Upper lobe of right lung (tissue), 1 donor: ENCODE results near the gene FGGY. TPM values are rescaled to one million over a fixed set of nuclear protein-coding genes. Genes with fewer than 3 reads are reported as not detected.
A peak's percentile ranks its signal among the peaks of the same experiment; 100 is the strongest.

Experiments
- ATAC-seq: fragments of 200-7000 bp; cut with Tn5 transposase; one replicate; pipeline ENCODE4 v1.9.1; 2020; ENCODE audit warnings: mild to moderate bottlenecking, moderate library complexity
- DNase-seq: peaks from one replicate; pipeline ENCODE4 v3.0.0-alpha.2; 2020
- H3K27ac ChIP-seq: fragments of 200-600 bp; one replicate; pipeline ENCODE4 v1.8.0; 2022
- H3K27me3 ChIP-seq: fragments of 200-600 bp; one replicate; pipeline ENCODE4 v1.8.0; 2022; ENCODE audit warnings: mild to moderate bottlenecking
- H3K36me3 ChIP-seq: fragments of 200-600 bp; one replicate; pipeline ENCODE4 v1.8.0; 2022
- H3K4me1 ChIP-seq: fragments of 200-600 bp; one replicate; pipeline ENCODE4 v1.8.0; 2022
- H3K4me3 ChIP-seq: fragments of 200-600 bp; one replicate; pipeline ENCODE4 v1.8.0; 2022; ENCODE audit warnings: mild to moderate bottlenecking
- H3K9me3 ChIP-seq: fragments of 200-600 bp; one replicate; pipeline ENCODE4 v1.8.0; 2022
- intact Hi-C: fragments of 100-400 bp; cut with DNase I; formaldehyde crosslinking; loops from one replicate; pipeline ENCODE4 v1.11.0; 2022
- total RNA-seq: library from RNA; stranded (reverse); fragmentation: NEBNext Ultra II Directional; extraction: Animal tissue kit (Norgen Biotek cat#: 25700); gene quantifications from one replicate; pipeline ENCODE4 v1.2.1, GENCODE V29; 2021
- TF ChIP-seq, protein P1 (sequence below): fragments of 200-600 bp; IDR thresholded peaks from one replicate; pipeline ENCODE4 v1.8.0; 2022; ENCODE audit warnings: antibody characterized with exemption
- donor health status: DM: no; HTN: yes; CAD: no; lungs with severe emphysema.

FGGY gene
- total RNA-seq, 1 donor from 2014 or later, result 39.2 TPM

DNA sequence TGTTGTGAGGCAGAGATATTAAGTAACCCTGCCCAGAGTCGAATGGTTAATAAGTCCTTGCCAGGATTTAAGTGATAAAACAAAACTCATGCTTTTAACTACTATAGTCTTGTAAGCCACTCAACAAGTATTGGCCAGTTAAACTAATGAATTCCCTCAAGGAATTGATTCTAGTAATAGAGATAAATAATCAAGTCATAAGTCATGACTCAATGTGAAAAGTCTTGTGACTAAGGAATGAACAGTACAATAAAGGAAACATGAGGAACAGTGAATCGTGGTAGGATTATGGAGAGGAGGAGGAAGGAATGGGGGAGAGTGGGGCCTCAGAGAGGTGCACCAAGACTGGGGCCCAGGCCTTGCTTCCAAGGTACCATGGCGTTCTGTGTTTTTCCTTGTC, 104.7 kb downstream of the FGGY start:
- no peak for DNase-seq
- H3K4me3 ChIP-seq, result no peak overlapping the region
- no peak overlapping the region for H3K27ac ChIP-seq
- no peaks in the 10 kb centered on the region for H3K27me3 ChIP-seq
- H3K4me1 ChIP-seq, result no peaks in the 10 kb centered on the region
- H3K9me3 ChIP-seq, result no peaks in the 10 kb centered on the region
- TF ChIP-seq, protein P1, sequence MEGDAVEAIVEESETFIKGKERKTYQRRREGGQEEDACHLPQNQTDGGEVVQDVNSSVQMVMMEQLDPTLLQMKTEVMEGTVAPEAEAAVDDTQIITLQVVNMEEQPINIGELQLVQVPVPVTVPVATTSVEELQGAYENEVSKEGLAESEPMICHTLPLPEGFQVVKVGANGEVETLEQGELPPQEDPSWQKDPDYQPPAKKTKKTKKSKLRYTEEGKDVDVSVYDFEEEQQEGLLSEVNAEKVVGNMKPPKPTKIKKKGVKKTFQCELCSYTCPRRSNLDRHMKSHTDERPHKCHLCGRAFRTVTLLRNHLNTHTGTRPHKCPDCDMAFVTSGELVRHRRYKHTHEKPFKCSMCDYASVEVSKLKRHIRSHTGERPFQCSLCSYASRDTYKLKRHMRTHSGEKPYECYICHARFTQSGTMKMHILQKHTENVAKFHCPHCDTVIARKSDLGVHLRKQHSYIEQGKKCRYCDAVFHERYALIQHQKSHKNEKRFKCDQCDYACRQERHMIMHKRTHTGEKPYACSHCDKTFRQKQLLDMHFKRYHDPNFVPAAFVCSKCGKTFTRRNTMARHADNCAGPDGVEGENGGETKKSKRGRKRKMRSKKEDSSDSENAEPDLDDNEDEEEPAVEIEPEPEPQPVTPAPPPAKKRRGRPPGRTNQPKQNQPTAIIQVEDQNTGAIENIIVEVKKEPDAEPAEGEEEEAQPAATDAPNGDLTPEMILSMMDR, result no peak
- intact Hi-C loops, result no loop called here
- no peaks in the 10 kb centered on the region for H3K36me3 ChIP-seq
- ATAC-seq, result no peak

DNA sequence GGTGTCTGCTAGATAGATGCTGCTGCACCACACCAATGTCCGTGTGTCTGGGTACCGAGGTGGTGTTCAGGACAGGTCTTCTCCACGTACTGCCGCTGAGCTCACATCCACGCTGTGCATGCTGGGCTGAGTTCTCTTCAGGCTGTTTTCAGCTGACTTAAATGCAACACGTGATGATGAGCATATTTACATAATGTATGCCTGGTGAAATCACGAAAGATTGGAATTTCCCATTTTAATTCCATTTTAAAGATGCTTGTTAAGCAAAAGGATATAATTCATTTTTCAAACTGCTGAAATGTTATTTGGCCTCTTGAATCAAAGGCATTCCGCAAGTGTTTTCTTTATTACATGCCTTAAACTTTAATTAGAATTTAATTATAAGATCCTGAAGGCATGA, 107.9 kb downstream of the FGGY start:
- Histone ChIP-seq H3K4me3 (no peak overlapping the region), H3K27ac (no peak overlapping the region), H3K27me3 (no peaks in the 10 kb centered on the region), H3K36me3 (no peaks in the 10 kb centered on the region), H3K9me3 (no peaks in the 10 kb centered on the region), H3K4me1 (peaks cover 15% of the 10 kb centered on the region)
- TF ChIP-seq, protein P1, result no peak
- no peak for ATAC-seq
- DNase-seq, result no peak
- intact Hi-C loops, result no loop called here

DNA sequence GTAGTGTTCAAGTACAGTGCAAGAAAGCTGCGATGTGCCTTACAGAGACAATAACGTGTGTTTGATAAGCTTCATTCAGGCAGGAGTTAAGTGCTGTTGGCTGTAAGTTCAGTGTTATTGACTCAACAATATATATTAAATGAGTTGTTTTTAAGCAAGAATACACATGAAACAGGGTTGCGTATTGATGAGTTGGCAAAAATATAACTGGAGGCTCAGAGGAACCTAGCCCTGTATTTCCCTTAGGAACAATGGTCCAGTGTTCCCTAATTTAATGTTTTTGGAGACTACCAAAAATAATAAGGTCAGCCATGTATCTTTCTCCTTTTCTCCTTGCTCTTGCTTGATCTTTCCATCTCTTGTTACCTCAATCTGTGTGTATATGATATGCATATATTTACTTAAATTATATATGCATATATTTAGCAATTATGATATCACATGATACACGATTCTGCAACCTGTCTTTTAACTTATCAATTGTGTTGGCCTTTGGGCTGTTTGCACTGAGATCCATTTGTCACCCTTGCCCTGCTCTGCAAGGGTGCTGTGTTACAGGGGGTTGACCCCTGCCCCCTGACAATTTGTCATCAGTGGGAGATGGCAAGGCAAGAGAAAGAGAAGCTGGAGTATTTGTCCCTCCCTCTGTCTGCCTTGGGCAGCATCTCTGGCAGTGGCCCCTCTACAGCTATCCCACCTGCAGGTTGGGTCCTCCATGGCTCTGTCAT, 109.7 kb downstream of the FGGY start:
- H3K36me3 ChIP-seq, result no peaks in the 10 kb centered on the region
- no peak overlapping the region for H3K4me3 ChIP-seq
- no peak for DNase-seq
- H3K27ac ChIP-seq, result no peak overlapping the region
- intact Hi-C loops, result no loop called here
- H3K27me3 ChIP-seq, result no peaks in the 10 kb centered on the region
- TF ChIP-seq, protein P1, result no peak
- peaks cover 15% of the 10 kb centered on the region for H3K4me1 ChIP-seq
- no peaks in the 10 kb centered on the region for H3K9me3 ChIP-seq
- ATAC-seq, result no peak

DNA sequence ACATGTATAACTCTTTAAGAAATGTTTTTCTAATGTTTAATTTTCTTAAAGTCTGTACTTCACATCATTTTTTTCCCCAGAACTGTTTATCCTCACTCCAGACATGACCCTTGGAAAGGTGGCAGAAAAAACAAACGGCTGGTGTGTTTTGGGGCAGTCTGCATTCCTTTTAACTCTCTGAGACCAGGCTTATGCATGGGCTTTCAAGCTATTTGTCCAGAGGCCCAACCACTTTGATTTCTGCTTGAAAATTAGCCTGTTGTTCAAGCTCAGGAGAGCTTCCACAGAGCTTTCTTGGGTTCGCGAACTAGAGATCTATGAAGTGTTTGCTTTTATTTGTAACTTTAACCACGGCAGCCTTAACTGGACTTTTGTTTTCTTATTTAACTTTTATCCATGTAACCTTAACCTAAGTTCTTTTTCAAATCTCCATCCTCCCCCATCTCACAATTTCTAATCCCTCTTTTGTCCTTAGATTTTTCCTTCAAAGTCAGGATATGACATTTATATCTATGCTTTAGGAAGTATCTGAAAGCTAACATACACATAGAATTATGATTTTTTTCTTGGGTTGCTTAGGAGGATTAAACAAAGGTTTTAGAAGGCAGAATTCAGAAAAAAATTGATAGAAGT, 111.8 kb downstream of the FGGY start:
- Histone ChIP-seq H3K9me3 (no peaks in the 10 kb centered on the region), H3K4me3 (no peak overlapping the region), H3K27me3 (no peaks in the 10 kb centered on the region), H3K4me1 (peaks cover 15% of the 10 kb centered on the region), H3K36me3 (no peaks in the 10 kb centered on the region), H3K27ac (peak overlapping the region; percentile 47)
- ATAC-seq (peak; percentile 30), DNase-seq (no peak)
- TF ChIP-seq, protein P1, result no peak
- intact Hi-C loops, result no loop called here

DNA sequence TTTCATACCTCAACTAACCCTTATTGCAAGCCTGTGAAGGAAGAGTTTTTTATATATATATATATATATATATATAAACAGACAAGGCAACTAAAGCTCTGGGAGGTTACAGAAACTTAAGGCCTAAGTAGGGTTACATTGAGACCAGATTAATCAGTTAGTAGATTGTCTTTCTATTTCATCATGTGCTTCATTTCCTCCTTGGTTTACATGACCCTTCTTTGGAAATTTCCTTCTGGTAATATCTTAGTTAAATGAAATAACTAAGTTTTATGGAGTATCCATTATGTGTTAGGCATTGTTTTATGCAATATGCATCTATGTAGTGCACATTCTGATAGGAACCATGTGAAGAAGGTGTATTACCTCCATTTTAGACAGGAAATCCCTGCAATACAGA, 112.7 kb downstream of the FGGY start:
- no peak for ATAC-seq

More for the DNA sequence above, 112.7 kb downstream of the FGGY start:
- no peak overlapping the region for H3K4me3 ChIP-seq
- peaks cover 15% of the 10 kb centered on the region for H3K4me1 ChIP-seq
- no peak overlapping the region for H3K27ac ChIP-seq
- intact Hi-C loops, result no loop called here
- no peaks in the 10 kb centered on the region for H3K27me3 ChIP-seq
- H3K36me3 ChIP-seq, result no peaks in the 10 kb centered on the region
- H3K9me3 ChIP-seq, result no peaks in the 10 kb centered on the region
- no peak for DNase-seq
- TF ChIP-seq, protein P1, result no peak
